Activated naive CD8-positive, alpha-beta T cell treated with anti-CD3 and anti-CD28 coated beads, Interleukin-2, amount 50 U/mL, for 24 hours (primary cell): ENCODE measurements around the gene SLC10A2.
"Not testable (repeated sequence)": the region's sequence is repeated elsewhere in the genome, so short reads cannot be mapped to it uniquely, and the experiment has no call there.

Experiments
- ATAC-seq: fragments of 150-1000 bp; cut with Tn5 transposase; one replicate; pipeline ENCODE4 v1.10.0; 2021
- DNase-seq: peaks from one replicate; pipeline ENCODE4 v3.0.0; 2021
- H3K27ac Mint-ChIP-seq: one replicate; pipeline ENCODE4 v1.8.0; 2021; ENCODE audit warnings: mild to moderate bottlenecking, mixed read lengths
- H3K27me3 Mint-ChIP-seq: one replicate; pipeline ENCODE4 v1.8.0; 2021; ENCODE audit warnings: mixed read lengths
- H3K36me3 Mint-ChIP-seq: one replicate; pipeline ENCODE4 v1.8.0; 2021; ENCODE audit warnings: low read depth, mixed read lengths
- H3K4me1 Mint-ChIP-seq: one replicate; pipeline ENCODE4 v1.8.0; 2021; ENCODE audit warnings: mixed read lengths
- H3K4me3 Mint-ChIP-seq: one replicate; pipeline ENCODE4 v1.8.0; 2021; ENCODE audit warnings: mild to moderate bottlenecking, moderate library complexity, mixed read lengths
- H3K9me3 Mint-ChIP-seq: one replicate; pipeline ENCODE4 v1.8.0; 2021; ENCODE audit warnings: mixed read lengths

Gene SLC10A2, protein sequence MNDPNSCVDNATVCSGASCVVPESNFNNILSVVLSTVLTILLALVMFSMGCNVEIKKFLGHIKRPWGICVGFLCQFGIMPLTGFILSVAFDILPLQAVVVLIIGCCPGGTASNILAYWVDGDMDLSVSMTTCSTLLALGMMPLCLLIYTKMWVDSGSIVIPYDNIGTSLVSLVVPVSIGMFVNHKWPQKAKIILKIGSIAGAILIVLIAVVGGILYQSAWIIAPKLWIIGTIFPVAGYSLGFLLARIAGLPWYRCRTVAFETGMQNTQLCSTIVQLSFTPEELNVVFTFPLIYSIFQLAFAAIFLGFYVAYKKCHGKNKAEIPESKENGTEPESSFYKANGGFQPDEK

DNA sequence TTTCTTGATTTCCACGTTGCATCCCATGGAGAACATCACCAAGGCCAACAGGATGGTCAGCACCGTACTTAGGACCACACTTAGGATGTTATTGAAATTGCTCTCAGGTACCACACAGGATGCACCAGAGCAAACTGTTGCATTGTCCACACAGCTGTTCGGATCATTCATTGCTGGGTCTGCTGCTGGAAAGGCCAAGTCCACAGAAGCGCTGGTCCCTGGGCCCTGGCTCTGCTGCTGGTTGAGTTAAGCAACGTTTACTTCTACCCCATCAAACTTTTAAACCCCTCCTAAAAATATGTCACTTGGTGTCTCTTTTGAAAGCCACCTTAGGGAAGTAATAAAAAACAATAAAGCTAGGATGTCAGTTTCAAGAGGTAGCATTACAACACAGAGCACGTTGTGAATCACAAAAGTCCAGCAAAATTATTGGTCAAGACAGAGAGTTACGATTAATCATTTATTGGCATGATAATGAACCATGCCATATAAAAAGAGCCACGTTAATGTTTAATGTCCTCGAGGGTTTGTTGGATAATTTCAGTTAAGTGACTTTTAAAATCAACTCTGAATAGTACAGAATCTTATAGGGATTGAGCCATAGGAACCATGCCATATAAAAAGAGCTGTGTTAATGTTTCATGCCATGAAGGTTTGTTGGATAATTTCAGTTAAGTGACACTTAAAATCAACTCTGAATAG is at the start of gene SLC10A2:
Gene SLC10A2, minus strand, starts transcription at position 339 of the 702 bp plus-strand sequence. Its CDS starts 168 bp downstream, at position 171.
- Mint-ChIP-seq H3K27me3 (no peaks in the 10 kb centered on the region), H3K4me1 (no peaks in the 10 kb centered on the region), H3K27ac (no peak within 1 kb of the TSS), H3K9me3 (no peaks in the 10 kb centered on the region), H3K36me3 (no peaks in the 10 kb centered on the region), H3K4me3 (no peak within 1 kb of the TSS)
- no peak for DNase-seq
- ATAC-seq: no peak

DNA sequence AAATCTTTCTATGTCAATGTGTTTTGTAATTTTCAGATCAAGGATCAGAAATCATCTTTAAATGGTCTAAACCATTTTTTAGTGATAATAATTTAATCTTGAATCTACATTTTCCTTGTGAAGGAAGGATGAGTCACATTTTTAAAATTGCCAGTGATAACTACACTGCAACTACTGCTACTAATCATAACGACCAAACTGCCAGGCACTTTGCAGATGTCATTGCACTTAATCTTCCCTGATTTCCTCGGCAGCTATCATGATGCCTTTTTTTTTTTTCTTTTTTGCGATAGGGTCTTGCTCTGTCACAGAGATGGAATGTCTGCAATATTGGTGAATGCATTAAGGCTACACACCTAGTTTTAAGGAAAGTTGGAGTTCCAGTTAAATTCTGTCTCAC is 41.4 kb upstream of the SLC10A2 start:
- no peaks in the 10 kb centered on the region for H3K27me3 Mint-ChIP-seq
- no peaks in the 10 kb centered on the region for H3K36me3 Mint-ChIP-seq
- no peak overlapping the region for H3K27ac Mint-ChIP-seq
- H3K4me3 Mint-ChIP-seq: no peak overlapping the region
- no peak for ATAC-seq
- no peak for DNase-seq
- H3K4me1 Mint-ChIP-seq: no peaks in the 10 kb centered on the region
- no peaks in the 10 kb centered on the region for H3K9me3 Mint-ChIP-seq

DNA sequence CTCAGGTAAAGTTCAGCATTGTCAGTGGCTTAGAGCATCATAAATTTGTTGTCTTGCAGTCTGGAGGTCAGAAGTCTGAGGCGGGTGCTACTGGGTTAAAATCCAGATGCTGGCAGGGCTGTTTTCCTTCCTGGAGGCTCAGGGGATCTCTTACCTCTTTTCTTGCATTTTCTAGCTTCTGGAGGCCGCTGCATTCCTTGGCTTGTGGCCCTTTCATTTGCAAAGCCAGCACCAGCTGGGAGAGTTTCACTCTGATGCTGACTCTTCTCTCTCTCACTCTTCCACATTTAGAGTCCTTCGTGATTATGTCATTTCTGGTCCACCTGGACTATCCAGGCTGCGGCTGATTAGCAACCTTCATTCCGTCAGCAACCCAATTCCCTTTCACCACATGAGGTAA is 38.1 kb upstream of the SLC10A2 start:
- Mint-ChIP-seq H3K4me3 (no peak overlapping the region), H3K36me3 (no peaks in the 10 kb centered on the region), H3K4me1 (no peaks in the 10 kb centered on the region), H3K27ac (no peak overlapping the region), H3K27me3 (peaks cover 1% of the 10 kb centered on the region), H3K9me3 (no peaks in the 10 kb centered on the region)
- DNase-seq: no peak
- ATAC-seq: no peak

DNA sequence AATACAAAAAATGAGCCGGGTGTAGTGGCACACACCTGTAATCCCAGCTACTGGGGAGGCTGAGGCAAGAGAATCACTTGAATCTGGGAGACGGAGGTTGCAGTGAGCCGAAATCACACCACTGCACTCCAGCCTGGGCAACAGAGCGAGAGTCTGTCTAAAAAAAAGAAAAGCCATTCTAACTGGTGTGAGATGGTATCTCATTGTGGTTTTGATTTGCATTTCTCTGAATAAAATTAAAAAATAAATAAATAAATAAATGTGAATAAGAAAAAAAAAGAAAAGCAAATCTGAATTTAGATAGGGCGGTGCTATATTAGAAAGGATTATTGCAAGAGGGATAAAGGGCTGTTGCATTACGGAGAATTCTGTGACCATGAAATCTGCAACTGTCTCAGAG is 37.2 kb upstream of the SLC10A2 start:
- not testable (repeated sequence) for H3K27me3 Mint-ChIP-seq, H3K4me1 Mint-ChIP-seq, H3K4me3 Mint-ChIP-seq

DNA sequence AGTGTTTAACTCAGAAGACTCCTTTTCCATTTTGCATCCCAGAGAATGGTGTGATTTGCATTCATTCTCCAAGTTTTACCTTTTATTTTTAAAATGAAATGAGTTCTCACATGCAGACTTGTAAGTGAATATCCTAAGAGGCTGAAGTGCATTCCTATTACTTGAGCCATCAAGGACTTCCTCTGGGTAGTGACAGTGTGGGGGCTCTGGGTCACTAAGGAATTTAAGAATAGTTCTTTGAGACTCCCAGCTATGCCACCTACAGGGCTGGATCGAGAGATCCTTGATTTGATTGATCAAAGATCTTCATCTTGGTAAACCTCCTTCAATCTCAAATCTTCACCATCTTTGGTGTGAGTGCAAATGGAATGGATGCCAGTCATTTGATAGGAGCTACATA is 36.3 kb upstream of the SLC10A2 start:
- no peak overlapping the region for H3K27ac Mint-ChIP-seq
- no peak for ATAC-seq
- H3K27me3 Mint-ChIP-seq: peaks cover 1% of the 10 kb centered on the region
- H3K4me3 Mint-ChIP-seq: no peak overlapping the region
- DNase-seq: no peak
- no peaks in the 10 kb centered on the region for H3K4me1 Mint-ChIP-seq
- no peaks in the 10 kb centered on the region for H3K36me3 Mint-ChIP-seq
- no peaks in the 10 kb centered on the region for H3K9me3 Mint-ChIP-seq

More for the DNA sequence above, 37.2 kb upstream of the SLC10A2 start:
- H3K27ac Mint-ChIP-seq, H3K36me3 Mint-ChIP-seq, ATAC-seq, DNase-seq, H3K9me3 Mint-ChIP-seq: not testable (repeated sequence)

DNA sequence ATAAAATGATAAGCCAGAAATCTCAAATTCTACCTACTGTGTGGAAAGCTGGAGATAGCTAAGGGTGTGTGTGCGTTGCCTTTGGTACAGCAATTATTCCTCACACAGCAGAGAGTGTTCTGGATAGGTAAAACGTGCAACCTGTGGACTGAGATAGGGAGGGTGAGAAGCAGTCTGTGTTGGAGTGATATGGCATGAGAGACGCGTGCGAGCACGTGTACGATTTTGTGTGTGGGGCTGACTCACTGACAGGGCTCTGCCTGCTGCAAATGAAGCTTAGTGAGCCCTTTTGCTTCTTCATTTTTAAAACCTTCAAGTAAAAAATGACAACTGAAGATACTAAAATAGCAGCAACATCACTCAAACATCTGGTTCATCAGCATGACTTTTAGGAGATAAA is 35.7 kb upstream of the SLC10A2 start:
- Mint-ChIP-seq H3K27me3 (peaks cover 1% of the 10 kb centered on the region), H3K9me3 (no peaks in the 10 kb centered on the region), H3K36me3 (no peaks in the 10 kb centered on the region), H3K4me3 (no peak overlapping the region), H3K4me1 (no peaks in the 10 kb centered on the region), H3K27ac (no peak overlapping the region)
- DNase-seq: no peak
- no peak for ATAC-seq

DNA sequence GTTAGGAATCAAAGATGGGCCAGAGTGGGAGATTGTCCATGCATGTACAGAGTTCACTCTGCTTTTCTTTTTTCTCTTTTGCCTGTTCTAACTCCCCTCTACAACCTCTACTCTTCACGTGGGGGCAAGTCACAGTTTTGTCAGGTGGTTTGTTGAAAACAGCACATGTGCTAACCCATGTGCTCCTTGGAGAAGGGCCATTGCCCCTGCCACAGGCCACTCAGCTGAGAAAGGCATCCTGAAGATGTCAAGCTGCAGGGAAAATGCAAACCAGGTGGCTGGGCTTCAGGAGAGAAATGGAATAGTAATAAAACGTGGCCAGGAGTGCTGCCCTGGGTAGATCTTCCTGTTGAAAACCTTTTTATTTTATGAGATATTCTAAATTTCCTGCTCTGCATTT is 35.3 kb upstream of the SLC10A2 start:
- no peaks in the 10 kb centered on the region for H3K4me1 Mint-ChIP-seq
- H3K4me3 Mint-ChIP-seq: no peak overlapping the region
- peaks cover 1% of the 10 kb centered on the region for H3K27me3 Mint-ChIP-seq
- no peak for ATAC-seq
- H3K27ac Mint-ChIP-seq: no peak overlapping the region
- DNase-seq: no peak
- H3K36me3 Mint-ChIP-seq: no peaks in the 10 kb centered on the region
- no peaks in the 10 kb centered on the region for H3K9me3 Mint-ChIP-seq

DNA sequence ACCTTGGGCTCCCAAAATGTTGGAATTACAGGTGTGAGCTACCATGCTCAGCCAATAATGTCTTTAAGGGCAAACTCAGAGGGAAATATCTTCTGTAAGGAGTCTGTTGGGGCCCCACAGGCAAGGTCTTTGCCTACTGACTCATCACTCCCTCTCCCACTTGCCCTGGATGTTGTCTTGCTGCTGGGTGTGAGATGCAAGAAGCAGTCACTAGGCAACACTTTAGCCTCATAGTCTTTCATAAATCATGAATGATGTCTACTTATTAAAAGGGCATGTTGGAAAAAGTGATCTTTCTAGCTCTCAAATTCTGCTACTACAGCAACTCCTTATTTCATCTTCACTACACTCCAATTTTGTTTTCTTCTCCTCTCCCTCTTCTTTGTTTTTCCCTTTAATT is 34.6 kb upstream of the SLC10A2 start:
- H3K27ac Mint-ChIP-seq: no peak overlapping the region
- H3K36me3 Mint-ChIP-seq: no peaks in the 10 kb centered on the region
- H3K4me3 Mint-ChIP-seq: no peak overlapping the region
- H3K27me3 Mint-ChIP-seq: peaks cover 1% of the 10 kb centered on the region
- no peaks in the 10 kb centered on the region for H3K9me3 Mint-ChIP-seq
- ATAC-seq: no peak
- DNase-seq: no peak
- H3K4me1 Mint-ChIP-seq: no peaks in the 10 kb centered on the region

DNA sequence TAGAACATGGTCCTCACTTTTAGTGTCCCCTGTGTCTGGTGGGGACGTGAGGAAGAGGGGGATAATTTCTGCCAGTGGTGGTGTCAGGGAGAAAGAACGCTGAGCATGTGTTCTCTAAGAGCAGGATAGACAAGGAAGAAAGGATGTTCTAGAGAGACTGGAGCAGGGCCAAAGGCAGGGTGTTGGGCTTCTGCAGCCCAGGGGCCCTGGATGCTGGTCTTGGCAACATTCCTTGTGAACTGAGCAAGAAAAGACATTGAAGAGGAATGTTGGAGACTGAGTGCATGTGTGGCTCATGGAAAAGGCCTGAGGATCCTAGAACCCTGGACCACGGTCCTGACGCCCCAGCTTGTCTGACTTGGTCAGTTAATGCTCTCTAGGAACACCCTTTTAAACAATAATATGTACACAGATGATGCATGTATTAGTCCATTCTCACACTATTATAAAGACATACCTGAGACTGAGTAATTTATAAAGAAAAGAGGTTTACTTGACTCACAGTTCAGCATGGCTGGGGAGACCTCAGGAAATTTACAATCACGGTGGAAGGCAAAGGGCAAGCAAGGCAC is 33.6 kb upstream of the SLC10A2 start:
- Mint-ChIP-seq H3K27me3 (peaks cover 1% of the 10 kb centered on the region), H3K4me3 (no peak overlapping the region), H3K27ac (no peak overlapping the region), H3K9me3 (peaks cover under 1% of the 10 kb centered on the region), H3K4me1 (no peaks in the 10 kb centered on the region), H3K36me3 (no peaks in the 10 kb centered on the region)
- ATAC-seq: no peak
- no peak for DNase-seq

DNA sequence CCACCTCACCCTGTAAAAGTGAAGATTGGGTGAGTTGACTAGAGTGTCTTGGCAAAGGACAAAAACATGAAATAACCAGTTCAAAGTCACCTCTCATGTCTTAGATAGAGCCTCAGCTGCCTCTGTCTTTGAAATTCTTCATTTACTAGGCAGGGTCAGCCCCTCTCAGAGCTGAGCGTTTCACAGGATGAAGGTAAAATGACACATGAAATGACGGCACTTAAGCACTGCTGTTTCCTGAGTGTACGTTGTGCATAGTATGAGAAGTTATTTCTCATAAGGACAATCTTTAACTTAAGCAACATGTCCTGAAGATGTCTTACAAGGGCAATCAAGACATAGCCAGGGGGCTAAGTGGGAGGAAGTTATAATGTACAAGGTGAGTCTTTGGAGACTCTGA is 32.3 kb upstream of the SLC10A2 start:
- peaks cover 1% of the 10 kb centered on the region for H3K27me3 Mint-ChIP-seq
- H3K36me3 Mint-ChIP-seq: no peaks in the 10 kb centered on the region
- no peaks in the 10 kb centered on the region for H3K4me1 Mint-ChIP-seq
- DNase-seq (no peak), ATAC-seq (no peak)
- no peak overlapping the region for H3K27ac Mint-ChIP-seq
- peaks cover 13% of the 10 kb centered on the region for H3K9me3 Mint-ChIP-seq
- no peak overlapping the region for H3K4me3 Mint-ChIP-seq

DNA sequence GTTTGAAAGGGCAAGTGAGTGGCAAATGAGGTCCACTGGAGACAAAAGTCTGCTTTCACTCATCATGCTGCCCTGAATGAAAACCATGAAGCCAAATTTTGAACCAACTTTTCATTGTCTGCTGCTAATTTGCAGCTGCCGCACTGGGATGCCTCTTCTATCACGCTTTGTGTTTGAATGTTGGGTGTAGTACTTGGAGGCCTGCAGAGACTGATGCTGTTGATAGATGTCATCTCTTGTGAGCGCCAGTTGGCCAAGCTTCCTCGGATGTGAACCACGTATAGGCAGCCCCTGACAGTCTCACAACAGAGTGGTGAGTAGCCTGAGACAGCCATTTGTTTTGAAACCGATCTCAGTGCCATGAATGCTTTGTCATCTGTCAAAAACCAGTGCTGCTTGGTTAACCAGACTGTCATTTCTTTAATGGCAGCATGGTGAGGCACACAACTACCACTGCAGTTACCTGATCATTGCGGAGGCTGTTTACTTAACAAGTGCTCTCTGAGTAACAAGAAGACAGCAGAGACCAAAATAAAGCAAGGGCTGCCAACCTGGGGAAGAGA is 31.2 kb upstream of the SLC10A2 start:
- Mint-ChIP-seq H3K36me3 (no peaks in the 10 kb centered on the region), H3K27ac (no peak overlapping the region), H3K4me1 (no peaks in the 10 kb centered on the region), H3K27me3 (peaks cover 1% of the 10 kb centered on the region), H3K4me3 (no peak overlapping the region), H3K9me3 (peaks cover 17% of the 10 kb centered on the region)
- DNase-seq (no peak), ATAC-seq (no peak)

DNA sequence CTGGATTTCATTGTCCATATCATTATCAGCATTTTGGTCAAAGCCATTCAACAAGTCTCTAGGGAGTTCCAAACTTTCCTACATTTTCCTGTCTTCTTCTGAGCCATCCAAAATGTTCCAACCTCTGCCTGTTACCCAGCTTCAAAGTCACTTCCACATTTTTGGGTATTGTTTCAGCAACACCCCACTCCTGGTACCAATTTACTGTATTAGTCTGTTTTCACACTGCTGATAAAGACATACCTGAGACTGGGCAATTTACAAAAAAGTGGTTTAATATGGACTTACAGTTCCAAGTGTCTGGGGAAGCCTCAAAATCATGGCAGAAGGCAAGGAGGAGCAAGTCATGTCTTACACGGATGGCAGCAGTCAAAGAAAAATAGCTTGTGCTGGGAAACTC is 27.4 kb upstream of the SLC10A2 start:
- DNase-seq, H3K27ac Mint-ChIP-seq, H3K36me3 Mint-ChIP-seq, ATAC-seq, H3K4me3 Mint-ChIP-seq, H3K4me1 Mint-ChIP-seq, H3K27me3 Mint-ChIP-seq: not testable (repeated sequence)
- peaks cover 21% of the 10 kb centered on the region for H3K9me3 Mint-ChIP-seq

DNA sequence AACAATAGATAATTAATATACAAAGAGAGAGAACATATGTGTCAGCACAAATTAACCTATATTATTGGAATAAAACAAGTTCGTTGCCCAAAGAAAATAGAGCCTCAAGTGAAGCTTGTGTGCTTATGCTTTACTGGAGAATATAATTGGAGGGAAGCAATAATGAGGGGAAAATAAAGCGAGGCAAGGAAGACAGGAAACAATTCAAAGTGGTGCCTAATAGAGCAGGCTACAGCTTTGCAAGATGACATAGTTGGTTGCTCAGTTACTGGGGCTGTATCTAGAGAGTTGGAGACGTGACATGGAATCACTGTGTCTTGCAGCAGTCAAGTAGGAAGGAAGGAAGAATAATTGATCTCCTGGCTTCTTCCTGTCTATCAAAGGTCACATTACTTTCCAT is 21.1 kb upstream of the SLC10A2 start:
- H3K27ac Mint-ChIP-seq: no peak overlapping the region
- peaks cover 3% of the 10 kb centered on the region for H3K9me3 Mint-ChIP-seq
- H3K4me3 Mint-ChIP-seq: no peak overlapping the region
- no peak for ATAC-seq
- no peak for DNase-seq
- no peaks in the 10 kb centered on the region for H3K4me1 Mint-ChIP-seq
- H3K36me3 Mint-ChIP-seq: no peaks in the 10 kb centered on the region
- H3K27me3 Mint-ChIP-seq: no peaks in the 10 kb centered on the region

DNA sequence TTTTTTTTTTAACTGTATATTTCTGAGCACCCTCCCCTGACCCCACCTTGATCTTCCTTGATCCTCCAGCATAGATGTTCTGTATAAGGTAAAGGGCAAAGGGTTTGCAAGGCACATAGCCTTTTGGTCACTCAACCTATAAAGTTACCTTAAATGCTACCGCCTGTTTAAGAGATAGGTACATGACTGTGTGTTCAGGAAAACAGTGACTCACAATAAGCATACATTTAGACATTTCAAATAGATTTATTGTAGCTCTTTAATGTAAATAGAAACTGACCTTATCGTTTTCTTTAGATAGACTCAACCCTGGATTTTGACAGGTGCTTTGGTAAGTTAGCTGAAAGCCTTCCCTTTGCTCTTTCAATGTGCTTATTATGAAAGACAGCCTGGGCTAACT is 15.2 kb upstream of the SLC10A2 start:
- Mint-ChIP-seq H3K4me1 (no peaks in the 10 kb centered on the region), H3K27ac (no peak overlapping the region), H3K36me3 (no peaks in the 10 kb centered on the region), H3K9me3 (no peaks in the 10 kb centered on the region), H3K4me3 (no peak overlapping the region), H3K27me3 (peaks cover 2% of the 10 kb centered on the region)
- DNase-seq (no peak), ATAC-seq (no peak)

DNA sequence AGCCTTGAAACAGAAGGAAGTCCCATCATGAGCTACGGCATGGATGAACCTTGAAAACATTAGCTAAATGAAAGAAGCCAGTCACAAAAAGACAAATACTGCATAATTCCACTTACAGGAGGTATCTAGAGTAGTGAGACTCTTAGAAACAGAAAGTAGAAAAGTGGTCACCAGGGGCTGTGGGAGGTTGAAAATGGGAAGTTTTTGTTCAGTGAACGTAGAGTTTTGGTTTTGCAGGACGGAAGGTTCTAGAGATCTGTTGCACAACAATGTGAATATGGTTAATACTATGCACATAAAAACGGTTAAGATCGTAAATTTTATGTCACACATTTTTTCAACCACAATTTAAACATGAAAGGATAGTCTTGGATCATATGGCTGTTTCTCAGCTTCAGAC is 11.9 kb upstream of the SLC10A2 start:
- no peak overlapping the region for H3K4me3 Mint-ChIP-seq
- DNase-seq: no peak
- no peaks in the 10 kb centered on the region for H3K36me3 Mint-ChIP-seq
- no peaks in the 10 kb centered on the region for H3K9me3 Mint-ChIP-seq
- H3K27ac Mint-ChIP-seq: no peak overlapping the region
- peaks cover 2% of the 10 kb centered on the region for H3K27me3 Mint-ChIP-seq
- H3K4me1 Mint-ChIP-seq: no peaks in the 10 kb centered on the region
- ATAC-seq: no peak
